ENCODE measurements around the gene STOML1.

DNA sequence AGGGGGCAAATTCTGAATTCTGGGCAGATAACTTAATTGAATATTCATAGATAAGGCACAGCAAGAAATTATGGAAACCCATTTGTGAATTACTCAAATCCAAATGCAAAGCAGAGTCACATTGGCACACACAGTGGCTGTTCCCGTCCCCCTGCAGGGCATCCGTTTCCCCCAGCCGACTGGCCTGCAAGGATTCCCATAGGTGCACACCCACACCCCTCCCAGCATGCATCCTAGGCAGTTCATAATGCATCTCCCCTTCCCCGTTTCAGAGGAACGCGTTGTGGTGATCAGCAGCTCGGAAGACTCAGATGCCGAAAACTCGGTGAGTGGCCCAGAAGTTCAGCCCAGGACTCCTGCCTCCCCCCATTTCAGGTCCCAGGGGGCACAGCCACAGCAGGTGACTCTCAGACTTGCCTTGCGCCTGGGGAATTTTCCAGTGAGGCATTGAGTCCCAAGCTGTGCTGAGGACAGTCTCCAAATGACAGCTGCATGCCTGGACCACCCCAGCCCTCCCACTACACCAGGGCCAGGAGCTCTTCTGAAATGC, 42.2 kb upstream of the STOML1 start:
- TF ChIP-seq, protein P1, sequence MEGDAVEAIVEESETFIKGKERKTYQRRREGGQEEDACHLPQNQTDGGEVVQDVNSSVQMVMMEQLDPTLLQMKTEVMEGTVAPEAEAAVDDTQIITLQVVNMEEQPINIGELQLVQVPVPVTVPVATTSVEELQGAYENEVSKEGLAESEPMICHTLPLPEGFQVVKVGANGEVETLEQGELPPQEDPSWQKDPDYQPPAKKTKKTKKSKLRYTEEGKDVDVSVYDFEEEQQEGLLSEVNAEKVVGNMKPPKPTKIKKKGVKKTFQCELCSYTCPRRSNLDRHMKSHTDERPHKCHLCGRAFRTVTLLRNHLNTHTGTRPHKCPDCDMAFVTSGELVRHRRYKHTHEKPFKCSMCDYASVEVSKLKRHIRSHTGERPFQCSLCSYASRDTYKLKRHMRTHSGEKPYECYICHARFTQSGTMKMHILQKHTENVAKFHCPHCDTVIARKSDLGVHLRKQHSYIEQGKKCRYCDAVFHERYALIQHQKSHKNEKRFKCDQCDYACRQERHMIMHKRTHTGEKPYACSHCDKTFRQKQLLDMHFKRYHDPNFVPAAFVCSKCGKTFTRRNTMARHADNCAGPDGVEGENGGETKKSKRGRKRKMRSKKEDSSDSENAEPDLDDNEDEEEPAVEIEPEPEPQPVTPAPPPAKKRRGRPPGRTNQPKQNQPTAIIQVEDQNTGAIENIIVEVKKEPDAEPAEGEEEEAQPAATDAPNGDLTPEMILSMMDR (IDR thresholded peaks at IDR 0.05) = no peak
- TF ChIP-seq POLR2A (IDR thresholded peaks at IDR 0.05) = no peak
